PC-3 (cell line): ENCODE data around the gene FBRS.
"Not testable (repeated sequence)": the region's sequence is repeated elsewhere in the genome, so short reads cannot be mapped to it uniquely, and the experiment has no call there.

Experiments used
- CTCF ChIP-seq: fragments of 300-600 bp; sonication (generic); conservative IDR thresholded peaks from 2 replicates; pipeline ENCODE4 v1.5.1; 2017; ENCODE audit warnings: antibody characterized with exemption, low read depth, mild to moderate bottlenecking, low read length
- EZH2 ChIP-seq: fragments of 300-600 bp; sonication (generic); IDR thresholded peaks from one replicate; pipeline ENCODE4 v1.6.1; 2017; ENCODE audit warnings: antibody characterized with exemption, mild to moderate bottlenecking, low read length; ENCODE audit not compliant: unreplicated experiment
- EZH2phosphoT487 ChIP-seq: fragments of 300-600 bp; sonication (generic); IDR thresholded peaks from 2 replicates; pipeline ENCODE4 v1.6.1; 2018; ENCODE audit warnings: mild to moderate bottlenecking, antibody characterized with exemption, low read length, borderline replicate concordance

- not testable (repeated sequence) for TF ChIP-seq CTCF, EZH2phosphoT487, EZH2
These were observed 25.8 kb upstream of the FBRS start for GRCh38 chr16:30632454-30632853.
